ENCODE data around the gene MRPL16.
"Not testable (repeated sequence)": the region's sequence is repeated elsewhere in the genome, so short reads cannot be mapped to it uniquely, and the experiment has no call there.

Gene MRPL16

GRCh38 chr11:59810189-59810910 lies at the start of gene MRPL16:
Gene MRPL16, minus strand, starts transcription at chr11:59810778. Its CDS starts 120 bp downstream, at chr11:59810658.
- DNase-seq (ENCODE audit: low read depth in 1 of 2, low spot score in 1 of 2) = peak; percentile 79 to 84

- DNase-seq (ENCODE audit: low read depth in 1 of 2, low spot score in 1 of 2) = no peak
These were observed 49.1 kb upstream of the MRPL16 start for GRCh38 chr11:59859673-59860072.

DNA sequence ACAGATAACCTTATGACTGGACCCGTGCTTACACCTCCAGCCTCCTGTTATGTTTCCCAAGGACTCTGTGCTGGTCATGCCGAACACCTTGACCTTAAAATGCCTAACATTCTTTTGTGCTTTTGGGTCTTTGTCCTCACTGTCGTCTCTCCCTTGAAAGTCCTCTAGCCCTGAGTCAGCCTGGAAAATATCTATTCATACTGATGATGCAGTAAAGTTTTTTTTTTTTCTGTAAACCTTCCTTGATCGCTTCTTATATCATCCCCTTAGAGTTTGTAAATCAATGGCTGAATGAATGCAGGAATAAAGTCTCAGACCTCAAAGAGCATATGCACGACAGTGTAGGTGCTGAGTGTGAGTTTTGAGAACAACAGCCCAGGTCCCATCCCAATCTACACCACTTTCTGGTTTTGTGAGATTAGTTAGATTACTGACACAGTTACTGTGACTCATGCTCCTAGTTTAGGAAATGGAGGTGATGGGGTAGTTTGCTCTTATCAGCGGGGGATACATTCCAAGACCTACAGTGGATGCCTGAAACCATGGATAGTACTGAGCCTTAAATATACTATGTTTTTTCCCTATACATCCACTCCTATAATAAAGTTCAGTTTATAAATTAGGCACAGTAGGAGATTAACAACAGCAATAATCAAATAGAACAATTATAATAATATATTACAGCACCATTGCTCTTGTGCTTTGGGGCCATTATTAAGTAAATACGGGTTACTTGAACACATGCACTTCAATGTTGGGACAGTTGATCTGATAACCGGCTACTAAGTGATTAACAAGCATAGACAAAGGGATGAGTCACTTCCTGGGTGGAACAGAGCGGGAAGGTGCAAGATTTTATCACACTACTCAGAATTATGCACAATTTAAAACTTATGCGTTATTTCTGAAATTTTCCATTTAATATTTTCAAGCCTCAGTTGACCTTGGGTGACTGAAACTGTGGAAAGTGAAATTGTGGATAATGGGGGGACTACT lies 47.2 kb upstream of the MRPL16 start:
- no peak for DNase-seq (ENCODE audit: low read depth in 1 of 2, low spot score in 1 of 2)

DNA sequence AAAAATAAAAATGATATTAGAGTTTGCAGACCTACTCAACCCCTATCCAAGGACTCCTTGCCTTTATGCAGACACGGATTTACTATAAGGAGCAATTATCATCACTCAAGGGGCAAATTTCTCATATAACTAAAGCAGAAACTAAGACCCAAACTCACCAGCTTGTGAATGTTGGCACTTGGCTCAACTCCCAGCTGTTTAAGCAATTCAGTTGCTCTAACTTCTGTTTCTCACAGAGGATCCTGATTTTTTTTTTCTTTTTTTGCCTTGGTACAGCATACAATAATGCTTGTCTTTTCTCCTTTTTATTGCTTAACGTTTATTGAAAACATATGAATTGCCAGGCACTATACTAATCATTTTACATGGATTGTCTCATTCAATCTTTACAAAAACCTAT lies 44.3 kb upstream of the MRPL16 start:
- no peak for DNase-seq (ENCODE audit: low read depth in 1 of 2, low spot score in 1 of 2)

DNA sequence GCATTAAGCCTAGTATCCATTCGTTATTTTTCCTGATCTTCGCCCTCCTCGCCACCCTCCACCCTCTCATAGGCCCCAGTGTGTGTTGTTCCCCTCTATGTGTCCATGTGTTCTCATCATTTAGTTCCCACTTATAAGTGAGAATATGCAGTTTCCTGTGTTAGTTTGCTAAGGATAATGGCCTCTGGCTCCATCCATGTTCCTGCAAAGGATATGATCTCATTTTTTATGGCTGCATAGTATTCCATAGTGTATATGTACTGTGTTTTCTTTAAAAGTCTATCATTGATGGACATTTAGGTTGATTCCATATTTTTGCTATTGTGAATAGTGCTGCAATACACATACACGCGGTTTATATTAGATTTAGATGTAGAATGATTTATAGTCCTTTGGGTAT lies 40.8 kb upstream of the MRPL16 start:
- DNase-seq (ENCODE audit: low read depth in 1 of 2, low spot score in 1 of 2) = not testable (repeated sequence)

- not testable (repeated sequence) for DNase-seq (ENCODE audit: low read depth in 1 of 2, low spot score in 1 of 2)
These were observed 39.0 kb upstream of the MRPL16 start for GRCh38 chr11:59849551-59849950.

DNA sequence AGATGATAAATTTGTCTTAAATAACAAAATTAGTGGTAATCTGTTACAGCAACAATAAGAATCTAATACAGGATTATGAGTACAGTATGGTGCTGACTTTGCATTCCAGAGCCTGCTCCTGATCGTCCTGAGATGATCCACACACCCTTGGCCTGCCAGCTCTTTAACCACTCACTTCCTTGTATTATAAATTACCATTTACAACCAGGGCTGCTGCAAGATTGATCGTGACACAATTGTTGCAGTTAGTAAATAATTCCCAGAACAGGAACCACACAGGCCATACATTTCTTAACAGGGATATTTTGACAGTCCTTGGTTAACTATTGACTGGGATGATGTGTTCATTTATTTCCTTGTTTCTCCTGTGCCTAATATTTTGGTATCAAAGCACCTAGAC lies 38.6 kb upstream of the MRPL16 start:
- DNase-seq (ENCODE audit: low read depth in 1 of 2, low spot score in 1 of 2) = no peak

DNA sequence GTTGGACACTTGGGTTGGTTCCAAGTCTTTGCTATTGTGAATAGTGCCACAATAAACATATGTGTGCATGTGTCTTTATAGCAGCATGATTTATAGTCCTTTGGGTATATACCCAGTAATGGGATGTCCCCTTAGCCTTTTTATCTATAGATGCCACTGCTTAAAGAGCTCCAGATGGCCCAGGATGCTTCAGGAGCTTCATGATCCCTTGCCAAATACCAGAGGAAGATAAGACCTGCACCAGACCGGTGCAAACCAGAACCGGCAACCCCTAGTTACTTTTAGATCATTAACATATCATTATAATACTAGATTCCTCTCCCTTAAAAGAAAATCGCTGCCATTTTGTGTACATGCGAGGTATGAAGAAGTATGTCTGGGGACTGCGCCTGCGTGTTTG lies 37.9 kb upstream of the MRPL16 start:
- not testable (repeated sequence) for DNase-seq (ENCODE audit: low read depth in 1 of 2, low spot score in 1 of 2)

- DNase-seq (ENCODE audit: low read depth in 1 of 2, low spot score in 1 of 2) = no peak
These were observed 37.0 kb upstream of the MRPL16 start for GRCh38 chr11:59847626-59848025.

DNA sequence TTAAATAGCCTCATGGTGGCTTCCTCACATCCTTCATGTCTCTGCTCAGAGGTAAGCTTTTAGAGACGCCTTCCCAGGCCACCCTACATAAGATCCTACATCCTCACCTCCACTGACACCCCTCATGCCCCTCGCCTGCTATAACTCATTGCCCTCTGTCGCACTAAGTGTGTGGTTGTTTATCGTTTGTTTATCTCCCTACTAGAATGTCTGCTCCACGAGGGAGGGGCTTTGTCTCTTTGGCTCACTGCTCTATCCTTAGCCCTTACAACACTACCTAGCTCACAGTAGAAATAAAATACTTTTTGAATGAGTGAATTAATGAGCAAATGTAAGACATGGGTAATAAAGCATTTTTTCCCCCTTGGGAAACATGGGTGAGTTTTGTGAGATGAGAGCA lies 36.0 kb upstream of the MRPL16 start:
- DNase-seq (ENCODE audit: low read depth in 1 of 2, low spot score in 1 of 2) = no peak

GRCh38 chr11:59845399-59845798 lies 34.8 kb upstream of the MRPL16 start, which contains the start of gene CBLIF:
Gene CBLIF, minus strand, starts transcription at chr11:59845499. Its CDS starts 46 bp downstream, at chr11:59845453.
- DNase-seq (ENCODE audit: low read depth in 1 of 2, low spot score in 1 of 2) = no peak

DNA sequence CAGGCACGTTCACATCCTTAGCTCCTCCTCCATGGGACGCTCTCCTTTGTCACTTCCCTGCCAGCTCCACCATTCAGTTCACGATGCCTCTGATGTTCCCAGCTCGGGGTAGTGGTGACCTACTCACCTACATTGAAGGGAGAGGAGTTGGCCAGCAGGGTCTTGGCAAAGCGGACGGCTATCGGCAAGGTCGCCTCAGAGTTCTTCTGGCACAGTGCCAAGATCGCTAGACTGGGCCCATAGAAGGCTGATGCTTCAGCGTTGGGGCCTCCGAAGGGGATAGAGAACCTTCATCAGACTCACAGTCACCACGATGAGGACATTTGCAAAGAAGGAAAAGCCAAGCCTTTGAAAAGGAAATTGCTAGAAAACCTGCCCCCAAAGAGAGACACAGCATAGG lies 31.7 kb upstream of the MRPL16 start:
- DNase-seq (ENCODE audit: low read depth in 1 of 2, low spot score in 1 of 2) = no peak

DNA sequence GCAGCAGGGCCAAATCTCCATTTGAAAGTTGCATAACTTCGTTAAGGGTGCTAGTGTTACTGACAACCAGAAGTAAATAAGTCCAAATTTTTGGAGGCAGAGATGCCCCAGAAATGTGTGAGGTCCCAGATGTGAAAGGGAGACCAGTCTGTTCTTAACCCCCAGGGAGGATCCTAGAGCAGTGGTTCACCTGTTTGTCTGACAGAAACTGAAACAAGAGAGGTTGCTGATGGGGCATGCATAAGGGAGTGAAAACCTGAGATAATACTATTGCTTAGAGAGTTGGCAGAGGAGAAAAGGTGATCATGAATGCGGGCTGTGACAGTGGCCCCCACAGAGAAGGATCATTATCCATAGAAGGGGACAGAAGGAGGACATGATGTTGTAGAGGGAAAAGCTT lies 30.9 kb upstream of the MRPL16 start:
- DNase-seq (ENCODE audit: low read depth in 1 of 2, low spot score in 1 of 2) = no peak

- no peak for DNase-seq (ENCODE audit: low read depth in 1 of 2, low spot score in 1 of 2)
These were observed 29.0 kb upstream of the MRPL16 start for GRCh38 chr11:59839615-59840014.

DNA sequence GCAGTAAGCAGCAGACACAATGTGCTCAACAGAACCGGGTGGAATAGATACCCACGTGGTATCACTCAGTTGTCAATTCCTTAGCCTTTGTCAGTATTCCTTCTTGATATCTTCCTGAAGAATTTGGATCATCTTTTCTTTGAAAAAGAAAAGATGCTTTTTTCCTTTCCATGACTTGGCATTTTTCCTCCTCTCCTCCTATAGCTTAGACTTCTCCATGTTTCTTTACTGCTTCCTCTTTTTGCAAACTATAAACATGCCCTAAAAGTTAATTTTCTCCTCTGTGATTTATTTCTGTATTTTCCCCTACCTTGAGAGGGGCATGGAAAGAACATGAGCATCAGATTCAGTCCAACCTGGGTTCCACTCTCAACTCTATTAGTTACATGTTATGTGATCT lies 23.0 kb upstream of the MRPL16 start:
- DNase-seq (ENCODE audit: low read depth in 1 of 2, low spot score in 1 of 2) = no peak

- no peak for DNase-seq (ENCODE audit: low read depth in 1 of 2, low spot score in 1 of 2)
These were observed 18.8 kb upstream of the MRPL16 start for GRCh38 chr11:59829358-59829757.

DNA sequence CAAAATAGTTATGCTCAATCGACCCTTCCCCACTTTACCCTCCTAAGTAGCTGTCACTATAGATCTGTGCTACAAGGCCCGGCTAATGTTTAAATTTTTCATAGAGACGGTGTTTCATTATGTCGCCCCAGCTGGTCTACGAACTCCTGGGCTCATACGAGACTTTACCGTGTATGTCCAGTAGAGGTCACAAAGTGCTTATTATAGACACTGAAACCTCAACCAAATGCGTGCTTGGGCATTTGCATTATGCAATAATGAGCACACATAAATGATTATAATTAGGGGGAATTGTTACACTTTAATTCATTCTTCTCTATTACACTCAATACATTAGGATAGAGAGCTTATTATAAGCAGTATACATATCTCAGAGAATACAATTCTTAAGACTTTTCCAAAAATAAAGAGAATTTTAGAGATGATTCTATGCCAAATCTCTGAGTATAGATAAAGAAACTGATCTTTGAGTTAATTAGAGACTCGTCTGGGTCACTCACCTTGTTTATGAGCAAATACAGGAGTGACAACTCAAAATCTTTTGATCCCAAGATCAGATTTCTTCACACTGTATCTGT lies 12.5 kb upstream of the MRPL16 start:
- no peak for DNase-seq (ENCODE audit: low read depth in 1 of 2, low spot score in 1 of 2)

- DNase-seq (ENCODE audit: low read depth in 1 of 2, low spot score in 1 of 2) = no peak
These were observed 8.0 kb upstream of the MRPL16 start for GRCh38 chr11:59818572-59818971.

- DNase-seq (ENCODE audit: low read depth in 1 of 2, low spot score in 1 of 2) = not testable (repeated sequence)
These were observed 5.9 kb upstream of the MRPL16 start for GRCh38 chr11:59816434-59816833.

DNA sequence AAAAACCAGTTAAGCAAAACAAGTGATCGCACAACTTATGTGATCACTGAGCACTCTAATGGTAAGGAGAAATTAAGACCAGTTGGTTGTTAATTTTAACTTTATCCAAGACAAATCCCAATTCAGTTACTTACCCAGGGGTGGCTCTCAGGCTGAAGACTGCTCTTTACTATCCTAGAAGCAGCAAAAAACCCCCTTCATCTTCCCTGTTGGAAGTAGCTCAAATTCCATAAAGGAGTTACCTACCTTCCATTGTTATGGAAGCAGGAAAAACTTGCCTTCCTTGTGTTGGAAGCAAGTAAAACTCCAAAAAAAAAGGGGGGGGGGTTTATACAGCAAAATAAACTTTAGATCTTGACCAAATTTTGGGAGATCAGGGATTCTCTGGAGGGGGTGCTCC lies 5.2 kb upstream of the MRPL16 start:
- no peak for DNase-seq (ENCODE audit: low read depth in 1 of 2, low spot score in 1 of 2)

GRCh38 chr11:59814021-59814420 lies 3.4 kb upstream of the MRPL16 start:
- no peak for DNase-seq (ENCODE audit: low read depth in 1 of 2, low spot score in 1 of 2)

- DNase-seq (ENCODE audit: low read depth in 1 of 2, low spot score in 1 of 2) = no peak
These were observed 2.8 kb upstream of the MRPL16 start for GRCh38 chr11:59813364-59813763.

All from stimulated activated CD4-positive, alpha-beta T cell treated with anti-CD3 and anti-CD28 coated beads, Interleukin-15, amount 100 ng/mL, for 1 hour (primary cell).